K562 (cell line): ENCODE results near the gene PTGIR. TPM values are rescaled to one million over a fixed set of nuclear protein-coding genes. Genes with fewer than 3 reads are reported as not detected.

Experiments used
- ATAC-seq: fragments of 200-7000 bp; cut with Tn5 transposase; 3 replicates; pipeline ENCODE4 v1.9.1; 2020; ENCODE audit warnings: moderate library complexity
- BruUV-seq: library from RNA; stranded (reverse); fragments of 400-500 nt; replicated peaks from 2 replicates; lab custom pipeline; 2021; lab: Mats Ljungman, UMichigan
- CTCF ChIA-PET: fragments of 300-600 bp; formaldehyde crosslinking; extraction: SDS; loops from one replicate; lab custom pipeline; 2021; ENCODE audit warnings: low intra/inter-chr PET ratio; lab: Yijun Ruan, JAX
- POLR2A ChIA-PET: fragments of 300-600, 350-650 bp; sonication (Branson Sonifier 250); formaldehyde crosslinking; extraction: SDS; loops from one replicate; lab custom pipeline; 2021; ENCODE audit warnings: antibody characterized with exemption, inconsistent platforms; lab: Yijun Ruan, JAX
- DNase-seq, 4 experiments: peaks; one replicate each; pipeline versions ENCODE4 v3.0.0 to v3.0.0-alpha.2; 2011 to 2018; ENCODE audit warnings: low spot score in 3 of 4, mixed read lengths in 3 of 4; ENCODE audit errors: extremely low read depth in 1 of 4
- FAIRE-seq: peaks from 2 replicates; lab custom pipeline; 2011; peaks lifted over from hg19 to GRCh38; lab: Jason Lieb, UNC
- H2AFZ ChIP-seq: 2 replicates; pipeline ENCODE4 v1.6.0; 2011; ENCODE audit warnings: low read depth, low read length, control low read depth, inconsistent platforms
- H3K27ac ChIP-seq: fragments of 200-600 bp; 3 replicates; pipeline ENCODE4 v1.8.0; 2011; ENCODE audit warnings: low read depth, mild to moderate bottlenecking, control low read depth, inconsistent platforms, low read length, moderate library complexity, mixed read lengths; ENCODE audit errors: extremely low read depth
- H3K27me3 ChIP-seq, 2 experiments: fragments of 300-600 bp in 1 of 2; 2 replicates in 1 of 2; 3 replicates in 1 of 2; pipeline versions ENCODE4 v1.6.0 to v1.8.0; 2011; ENCODE audit warnings: inconsistent platforms in 2 of 2, low read length in 2 of 2, mild to moderate bottlenecking in 1 of 2, mixed read lengths in 1 of 2, moderate library complexity in 1 of 2; ENCODE audit not compliant: control insufficient read depth in 2 of 2, insufficient read depth in 2 of 2
- H3K36me3 ChIP-seq: fragments of 300-600 bp; 3 replicates; pipeline ENCODE4 v1.8.0; 2011; ENCODE audit warnings: mild to moderate bottlenecking, low read length, inconsistent platforms; ENCODE audit not compliant: control insufficient read depth, insufficient read depth
- H3K4me1 ChIP-seq, 2 experiments: fragments of 200-600 bp in 1 of 2; replicated peaks in 1 of 2; 2 replicates in 1 of 2; 3 replicates in 1 of 2; pipeline versions ENCODE4 v1.5.1 to v1.8.0; 2011; ENCODE audit warnings: inconsistent platforms in 2 of 2, low read length in 2 of 2, mild to moderate bottlenecking in 1 of 2, mixed read lengths in 1 of 2, moderate library complexity in 1 of 2; ENCODE audit not compliant: control insufficient read depth in 2 of 2, insufficient read depth in 2 of 2
- H3K4me2 ChIP-seq: 2 replicates; pipeline ENCODE4 v1.6.1; 2011; ENCODE audit warnings: low read length, control low read depth, inconsistent platforms, mixed read lengths; ENCODE audit not compliant: insufficient read depth
- H3K4me3 ChIP-seq: fragments of 200-600 bp; sonication (generic), shearing (Covaris generic); 2 replicates; pipeline ENCODE4 v1.5.1; 2016; ENCODE audit warnings: control low read depth, inconsistent platforms
- H3K79me2 ChIP-seq: fragments of 200-600 bp; 3 replicates; pipeline ENCODE4 v1.8.0; 2011; ENCODE audit warnings: low read length, inconsistent platforms; ENCODE audit not compliant: control insufficient read depth, insufficient read depth
- H3K9ac ChIP-seq, 2 experiments: 2 replicates each; pipeline versions ENCODE4 v1.6.0 to v1.6.1; 2011; ENCODE audit warnings: low read depth in 2 of 2, low read length in 2 of 2, control low read depth in 1 of 2, inconsistent platforms in 1 of 2, mild to moderate bottlenecking in 1 of 2, mixed read lengths in 1 of 2; ENCODE audit not compliant: insufficient read depth in 1 of 2
- H3K9me1 ChIP-seq: one replicate; pipeline ENCODE4 v1.6.0; 2011; ENCODE audit warnings: inconsistent platforms, mild to moderate bottlenecking, low read length, moderate library complexity; ENCODE audit not compliant: control insufficient read depth, insufficient read depth
- H3K9me3 ChIP-seq: replicated peaks from 2 replicates; pipeline ENCODE4 v1.5.1; 2011; ENCODE audit warnings: low read depth, low read length, inconsistent platforms; ENCODE audit not compliant: control insufficient read depth, insufficient read depth
- H4K20me1 ChIP-seq: replicated peaks from 2 replicates; pipeline ENCODE4 v1.6.1; 2011; ENCODE audit warnings: low read length, inconsistent platforms, mixed read lengths; ENCODE audit not compliant: control insufficient read depth, insufficient read depth
- CBFA2T3 ChIP-seq: fragments of 450-650 bp; IDR thresholded peaks from 2 replicates; pipeline ENCODE4 v1.6.1; 2017
- GATA2 ChIP-seq: sonication (generic); formaldehyde crosslinking; IDR thresholded peaks from 2 replicates; pipeline ENCODE4 v1.4.0; 2020; ENCODE audit warnings: mild to moderate bottlenecking, missing genetic modification reagents
- HEY1 ChIP-seq: fragments of 250-450 bp; sonication (Bioruptor Pico); IDR thresholded peaks from 2 replicates; pipeline ENCODE4 v1.5.0; 2020; ENCODE audit warnings: mild to moderate bottlenecking, moderate library complexity, borderline replicate concordance
- ILK ChIP-seq: fragments of 450-650 bp; IDR thresholded peaks from 2 replicates; pipeline ENCODE4 v1.6.1; 2016; ENCODE audit warnings: missing genetic modification characterization, low read depth, mild to moderate bottlenecking, missing compliant biosample characterization, moderate library complexity, borderline replicate concordance
- MCM5 ChIP-seq: fragments of 450-650 bp; IDR thresholded peaks from 2 replicates; pipeline ENCODE4 v1.6.1; 2016; ENCODE audit warnings: low read depth
- NCOA2 ChIP-seq, 2 experiments: fragments of 450-650 bp; IDR thresholded peaks; 2 replicates each; pipeline ENCODE4 v1.6.1; 2018; ENCODE audit warnings: mild to moderate bottlenecking in 2 of 2, moderate library complexity in 1 of 2; ENCODE audit not compliant: partially characterized antibody in 2 of 2
- PHF20 ChIP-seq: fragments of 450-650 bp; IDR thresholded peaks from 2 replicates; pipeline ENCODE4 v1.6.1; 2018; ENCODE audit not compliant: partially characterized antibody
- PHF8 ChIP-seq: fragments of 200-600 bp; sonication (generic); IDR thresholded peaks from 2 replicates; pipeline ENCODE4 v1.6.1; 2012; ENCODE audit warnings: mixed run types, mild to moderate bottlenecking, inconsistent platforms, low read length, moderate library complexity, borderline replicate concordance
- ZEB2 ChIP-seq: fragments of 450-650 bp; IDR thresholded peaks from 2 replicates; pipeline ENCODE4 v1.6.1; 2016
- ZNF146 ChIP-seq: IDR thresholded peaks from one replicate; pipeline ENCODE4 v1.6.1; 2018; ENCODE audit warnings: missing compliant biosample characterization; ENCODE audit not compliant: unreplicated experiment
- ZNF280B ChIP-seq: fragments of 250-450 bp; sonication (Bioruptor Pico); IDR thresholded peaks from 2 replicates; pipeline ENCODE4 v1.5.1; 2021; ENCODE audit warnings: mild to moderate bottlenecking
- ZNF449 ChIP-seq: fragments of 250-450 bp; sonication (Bioruptor Pico); IDR thresholded peaks from 2 replicates; pipeline ENCODE4 v1.8.0; 2022; ENCODE audit warnings: moderate library complexity, mild to moderate bottlenecking, inconsistent platforms
- ZNF551 ChIP-seq: fragments of 250-450 bp; sonication (Bioruptor Pico); IDR thresholded peaks from 2 replicates; pipeline ENCODE4 v1.5.0; 2021; ENCODE audit warnings: mild to moderate bottlenecking, moderate library complexity
- ZNF717 ChIP-seq: fragments of 250-450 bp; sonication (Bioruptor Pico); IDR thresholded peaks from 2 replicates; pipeline ENCODE4 v1.5.0; 2021
- WGBS: fragments of 100-300 bp; shearing (Covaris generic); methylation state at CpG from one replicate; pipeline ENCODE4 v1.1.6; 2016; ENCODE audit warnings: low coverage, mixed read lengths; ENCODE audit not compliant: insufficient coverage; ENCODE audit errors: missing lambda C conversion rate; 5-methylcytosine and 5-hydroxymethylcytosine counted together
- in situ Hi-C: fragments of 300-500 bp; cut with MboI; formaldehyde crosslinking; loops from 4 replicates; pipeline ENCODE4 v1.15.0; 2018; ENCODE audit warnings: inconsistent platforms, mixed read lengths
- intact Hi-C: fragments of 100-400 bp; cut with micrococcal nuclease; formaldehyde crosslinking; loops from 2 replicates; pipeline ENCODE4 v1.14.2; 2022
- polyA plus RNA-seq, 8 experiments: library from polyadenylated mRNA; depleted of rRNA in 4 of 8; stranded (reverse) in 5 of 8; unstranded in 3 of 8; fragments of >200 nt; fragmentation: Nextera tagmentation in 2 of 8; fragmentation: Illumina TruSeq in 1 of 8; extraction: Ambion mirVana in 2 of 8; extraction: Trizol in 1 of 8; gene quantifications; 2 replicates each; pipeline versions ENCODE4 v1.2.1 to v1.2.3, GENCODE V29; 2011 to 2014; ENCODE audit warnings: inconsistent platforms in 1 of 8, missing spikeins in 1 of 8
- total RNA-seq, 7 experiments: library from RNA; depleted of rRNA in 6 of 7; stranded (reverse); fragments of >200 nt in 6 of 7; fragmentation: Illumina TruSeq in 2 of 7; extraction: Trizol in 2 of 7; gene quantifications; 2 replicates each; pipeline versions ENCODE4 v1.2.1 to v1.2.3, GENCODE V29; 2011 to 2021; ENCODE audit warnings: low replicate concordance in 1 of 7
- TF ChIP-seq, protein P1 (sequence below): fragments of 150-350 bp; conservative IDR thresholded peaks from 2 replicates; pipeline ENCODE4 v1.6.1; 2014; ENCODE audit warnings: low read length
- TF ChIP-seq, protein P2 (sequence below): fragments of 450-650 bp; IDR thresholded peaks from 2 replicates; pipeline ENCODE4 v1.6.1; 2014; ENCODE audit warnings: low read depth, mild to moderate bottlenecking, moderate library complexity, borderline replicate concordance

PTGIR gene
- total and polyA plus RNA-seq, 9 of the 15 experiments (the other 6 are each of a cell fraction or from before 2014, with no cell fraction given): 0.11 to 3.4 (median 1.1) TPM; not detected in 1

GRCh38 chr19:46591870-46592269, 33.0 kb downstream of the PTGIR start (continued):
- no peak for TF ChIP-seq ZNF449 (CRISPR knock-in tag)
- no peak for TF ChIP-seq ZNF717 (CRISPR knock-in tag)
- TF ChIP-seq ZEB2: no peak
- no peak for TF ChIP-seq PHF8
- no peak for TF ChIP-seq ZNF280B

- H3K9me1 ChIP-seq: no peaks in the 10 kb centered on the region
- no peak overlapping the region for H3K4me2 ChIP-seq
- H3K36me3 ChIP-seq: no peaks in the 10 kb centered on the region
- no TSS peak for BruUV-seq
- ATAC-seq: no peak
- H3K79me2 ChIP-seq: no peaks in the 10 kb centered on the region
- H4K20me1 ChIP-seq: no peaks in the 10 kb centered on the region
- no peak overlapping the region for H3K9ac ChIP-seq
- no peak for FAIRE-seq
- CTCF ChIA-PET: no interaction called here
- peaks cover 3 to 4% of the 10 kb centered on the region in 2 experiments; a peak in 3 of 5 replicates for H3K4me1 ChIP-seq
- 0% methylated on average over 3 of the region's 4 CpGs for WGBS
- H2AFZ ChIP-seq: no peak overlapping the region
- in situ Hi-C loops (no loop called here), intact Hi-C loops (no loop called here)
- no peaks in the 10 kb centered on the region for H3K27me3 ChIP-seq
- 0 out of 2 replicates have a peak, but pooled peaks cover 3% of the 10 kb centered on the region for H3K9me3 ChIP-seq
- POLR2A ChIA-PET: interaction anchor here (1.4 kb wide), 1 partner anchor 9 kb away, joined by 7 read pairs; the partner anchor contains the start of gene CALM3
- H3K4me3 ChIP-seq: no peak overlapping the region
- no peak for DNase-seq
- H3K27ac ChIP-seq: no peak overlapping the region
- no peak for TF ChIP-seq ILK
- TF ChIP-seq, protein P1, sequence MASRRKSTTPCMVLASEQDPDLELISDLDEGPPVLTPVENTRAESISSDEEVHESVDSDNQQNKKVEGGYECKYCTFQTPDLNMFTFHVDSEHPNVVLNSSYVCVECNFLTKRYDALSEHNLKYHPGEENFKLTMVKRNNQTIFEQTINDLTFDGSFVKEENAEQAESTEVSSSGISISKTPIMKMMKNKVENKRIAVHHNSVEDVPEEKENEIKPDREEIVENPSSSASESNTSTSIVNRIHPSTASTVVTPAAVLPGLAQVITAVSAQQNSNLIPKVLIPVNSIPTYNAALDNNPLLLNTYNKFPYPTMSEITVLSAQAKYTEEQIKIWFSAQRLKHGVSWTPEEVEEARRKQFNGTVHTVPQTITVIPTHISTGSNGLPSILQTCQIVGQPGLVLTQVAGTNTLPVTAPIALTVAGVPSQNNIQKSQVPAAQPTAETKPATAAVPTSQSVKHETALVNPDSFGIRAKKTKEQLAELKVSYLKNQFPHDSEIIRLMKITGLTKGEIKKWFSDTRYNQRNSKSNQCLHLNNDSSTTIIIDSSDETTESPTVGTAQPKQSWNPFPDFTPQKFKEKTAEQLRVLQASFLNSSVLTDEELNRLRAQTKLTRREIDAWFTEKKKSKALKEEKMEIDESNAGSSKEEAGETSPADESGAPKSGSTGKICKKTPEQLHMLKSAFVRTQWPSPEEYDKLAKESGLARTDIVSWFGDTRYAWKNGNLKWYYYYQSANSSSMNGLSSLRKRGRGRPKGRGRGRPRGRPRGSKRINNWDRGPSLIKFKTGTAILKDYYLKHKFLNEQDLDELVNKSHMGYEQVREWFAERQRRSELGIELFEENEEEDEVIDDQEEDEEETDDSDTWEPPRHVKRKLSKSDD: no peak
- TF ChIP-seq ZNF551 (CRISPR knock-in tag): no peak
- no peak for TF ChIP-seq CBFA2T3
- no peak for TF ChIP-seq NCOA2 (IDR thresholded peaks at IDR 0.05; ENCODE audit: partially characterized antibody in 2 of 2)
- peak; percentile 52 for TF ChIP-seq ZNF146 (CRISPR knock-in tag)
- TF ChIP-seq MCM5: no peak
- no peak for TF ChIP-seq PHF20
- TF ChIP-seq GATA2: no peak
- TF ChIP-seq HEY1 (CRISPR knock-in tag): no peak
- TF ChIP-seq, protein P2, sequence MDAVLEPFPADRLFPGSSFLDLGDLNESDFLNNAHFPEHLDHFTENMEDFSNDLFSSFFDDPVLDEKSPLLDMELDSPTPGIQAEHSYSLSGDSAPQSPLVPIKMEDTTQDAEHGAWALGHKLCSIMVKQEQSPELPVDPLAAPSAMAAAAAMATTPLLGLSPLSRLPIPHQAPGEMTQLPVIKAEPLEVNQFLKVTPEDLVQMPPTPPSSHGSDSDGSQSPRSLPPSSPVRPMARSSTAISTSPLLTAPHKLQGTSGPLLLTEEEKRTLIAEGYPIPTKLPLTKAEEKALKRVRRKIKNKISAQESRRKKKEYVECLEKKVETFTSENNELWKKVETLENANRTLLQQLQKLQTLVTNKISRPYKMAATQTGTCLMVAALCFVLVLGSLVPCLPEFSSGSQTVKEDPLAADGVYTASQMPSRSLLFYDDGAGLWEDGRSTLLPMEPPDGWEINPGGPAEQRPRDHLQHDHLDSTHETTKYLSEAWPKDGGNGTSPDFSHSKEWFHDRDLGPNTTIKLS: no peak
Measured at GRCh38 chr19:46591254-46591653, 33.6 kb downstream of the PTGIR start.
